Measurements from ENCODE around the gene GALNT10.

DNA sequence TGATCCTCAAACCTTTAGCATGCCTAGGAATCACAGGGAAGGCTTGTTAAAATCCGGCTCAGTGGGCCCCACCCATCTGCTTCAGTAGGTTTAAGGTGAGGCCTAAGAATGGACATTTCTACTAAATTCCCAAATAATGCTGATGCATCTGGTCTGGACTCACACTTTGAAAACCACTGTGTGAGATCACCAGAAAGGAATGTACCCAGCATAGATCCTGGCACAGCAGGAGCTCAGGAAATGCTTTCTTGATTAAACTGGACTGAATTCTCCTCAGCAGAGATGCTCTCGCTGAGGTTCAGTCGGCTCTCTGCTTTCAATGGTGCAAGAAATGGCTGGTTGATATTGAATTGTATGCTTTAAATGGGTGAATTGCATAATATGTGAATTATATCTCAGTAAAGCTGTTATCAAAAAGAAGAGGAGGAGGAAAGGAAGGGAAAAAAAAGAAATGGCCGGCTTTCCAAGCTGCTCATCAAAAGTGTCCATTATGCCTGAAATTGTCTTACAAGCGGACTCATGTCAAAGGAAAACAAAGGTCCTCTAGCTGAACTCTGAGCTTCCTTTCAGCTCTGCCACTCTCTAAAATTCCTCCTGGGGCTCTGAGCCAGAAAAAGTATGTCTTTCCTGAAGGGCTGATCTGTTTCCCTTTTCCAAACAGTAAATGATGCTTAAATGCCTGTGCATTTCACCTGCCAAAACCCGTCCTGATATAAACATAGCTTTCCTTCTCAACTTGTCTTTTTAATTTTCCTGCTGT is 177.7 kb downstream of the GALNT10 start:
- no peak for TF ChIP-seq CTCF (IDR thresholded peaks at IDR 0.05; ENCODE audit: low read depth, low read length, poor library complexity, severe bottlenecking)
- no peak for TF ChIP-seq EZH2phosphoT487 (IDR thresholded peaks at IDR 0.05; ENCODE audit: borderline replicate concordance, low read length)
